ENCODE results near the gene RIPPLY3.

The RIPPLY3 gene

GRCh38 chr21:37064841-37065240 lies 58.3 kb downstream of the RIPPLY3 start:
- no peak for DNase-seq

- DNase-seq, result no peak
These were observed 59.2 kb downstream of the RIPPLY3 start for GRCh38 chr21:37065561-37066177.
